ENCODE data around the gene INPP4B.

DNA sequence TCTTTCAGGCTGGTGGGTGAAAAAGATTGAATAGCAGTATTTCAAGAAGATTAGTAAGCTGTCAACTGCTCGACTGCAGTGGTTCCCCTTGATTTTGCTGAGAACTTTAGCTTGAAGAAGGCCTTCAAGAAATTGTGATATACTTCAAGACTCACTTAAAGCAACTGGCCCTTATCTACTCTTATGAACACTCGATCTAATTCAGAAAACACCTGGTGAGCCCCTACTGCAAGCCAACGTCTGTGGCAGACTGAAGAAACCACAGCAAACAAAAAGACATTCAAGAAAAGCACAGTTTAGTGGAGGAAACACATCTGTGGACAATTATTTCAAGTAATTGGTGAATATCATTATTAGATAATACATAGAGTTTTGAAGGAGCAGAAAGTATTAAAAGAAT, 119.0 kb downstream of the INPP4B start:
- TF ChIP-seq, protein P1, sequence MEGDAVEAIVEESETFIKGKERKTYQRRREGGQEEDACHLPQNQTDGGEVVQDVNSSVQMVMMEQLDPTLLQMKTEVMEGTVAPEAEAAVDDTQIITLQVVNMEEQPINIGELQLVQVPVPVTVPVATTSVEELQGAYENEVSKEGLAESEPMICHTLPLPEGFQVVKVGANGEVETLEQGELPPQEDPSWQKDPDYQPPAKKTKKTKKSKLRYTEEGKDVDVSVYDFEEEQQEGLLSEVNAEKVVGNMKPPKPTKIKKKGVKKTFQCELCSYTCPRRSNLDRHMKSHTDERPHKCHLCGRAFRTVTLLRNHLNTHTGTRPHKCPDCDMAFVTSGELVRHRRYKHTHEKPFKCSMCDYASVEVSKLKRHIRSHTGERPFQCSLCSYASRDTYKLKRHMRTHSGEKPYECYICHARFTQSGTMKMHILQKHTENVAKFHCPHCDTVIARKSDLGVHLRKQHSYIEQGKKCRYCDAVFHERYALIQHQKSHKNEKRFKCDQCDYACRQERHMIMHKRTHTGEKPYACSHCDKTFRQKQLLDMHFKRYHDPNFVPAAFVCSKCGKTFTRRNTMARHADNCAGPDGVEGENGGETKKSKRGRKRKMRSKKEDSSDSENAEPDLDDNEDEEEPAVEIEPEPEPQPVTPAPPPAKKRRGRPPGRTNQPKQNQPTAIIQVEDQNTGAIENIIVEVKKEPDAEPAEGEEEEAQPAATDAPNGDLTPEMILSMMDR (IDR thresholded peaks at IDR 0.05): no peak
- no peak for TF ChIP-seq POLR2A (IDR thresholded peaks at IDR 0.05)

Data from testis (tissue), 2 donors.